Epidermal melanocyte (primary cell): ENCODE measurements around the gene FCRLA.
A peak's percentile ranks its signal among the peaks of the same experiment; 100 is the strongest.
"Not testable (repeated sequence)": the region's sequence is repeated elsewhere in the genome, so short reads cannot be mapped to it uniquely, and the experiment has no call there.

Source experiments
- DNase-seq: peaks from one replicate; pipeline ENCODE4 v3.0.0; 2011; ENCODE audit warnings: low spot score; ENCODE audit not compliant: insufficient read length

FCRLA gene

GRCh38 chr1:161706482-161707347 lies at the start of gene FCRLA:
FCRLA (plus strand) TSS chr1:161707229; CDS start chr1:161707265, 36 bp downstream.
- peak; percentile 30 for DNase-seq

- DNase-seq = not testable (repeated sequence)
Measured at GRCh38 chr1:161658524-161658923, 48.5 kb upstream of the FCRLA start.

- not testable (repeated sequence) for DNase-seq
Measured at GRCh38 chr1:161661660-161662311, 45.2 kb upstream of the FCRLA start.

- DNase-seq = not testable (repeated sequence)
Measured at GRCh38 chr1:161662684-161663339, 44.2 kb upstream of the FCRLA start, which contains the start of gene FCGR2B. FCGR2B (plus strand) TSS chr1:161663143; CDS start chr1:161663242, 99 bp downstream.

- DNase-seq = not testable (repeated sequence)
Measured at GRCh38 chr1:161663569-161663968, 43.5 kb upstream of the FCRLA start.

- DNase-seq = not testable (repeated sequence)
Measured at GRCh38 chr1:161664689-161665088, 42.3 kb upstream of the FCRLA start.

GRCh38 chr1:161671045-161672020 lies 35.7 kb upstream of the FCRLA start:
- not testable (repeated sequence) for DNase-seq

- DNase-seq = not testable (repeated sequence)
Measured at GRCh38 chr1:161673437-161673836, 33.6 kb upstream of the FCRLA start.

GRCh38 chr1:161674447-161674846 lies 32.6 kb upstream of the FCRLA start:
- DNase-seq = not testable (repeated sequence)

- DNase-seq = not testable (repeated sequence)
Measured at GRCh38 chr1:161674908-161675307, 32.1 kb upstream of the FCRLA start.

- peak; percentile 53 for DNase-seq
Measured at GRCh38 chr1:161676441-161676840, 30.6 kb upstream of the FCRLA start.

GRCh38 chr1:161676958-161677689 lies 29.9 kb upstream of the FCRLA start:
- no peak for DNase-seq

- DNase-seq = no peak
Measured at GRCh38 chr1:161678500-161678899, 28.5 kb upstream of the FCRLA start.

GRCh38 chr1:161681879-161682278 lies 25.1 kb upstream of the FCRLA start:
- no peak for DNase-seq

GRCh38 chr1:161688946-161689345 lies 18.1 kb upstream of the FCRLA start:
- no peak for DNase-seq

GRCh38 chr1:161691846-161692245 lies 15.2 kb upstream of the FCRLA start:
- no peak for DNase-seq

GRCh38 chr1:161693020-161693712 lies 13.9 kb upstream of the FCRLA start:
- not testable (repeated sequence) for DNase-seq

- DNase-seq = not testable (repeated sequence)
Measured at GRCh38 chr1:161698302-161698701, 8.7 kb upstream of the FCRLA start.

- no peak for DNase-seq
Measured at GRCh38 chr1:161702250-161702649, 4.8 kb upstream of the FCRLA start.
